Karpas-422 (cell line): ENCODE data around the gene SLC25A21. TPM values are rescaled to one million over a fixed set of nuclear protein-coding genes. Genes with fewer than 3 reads are reported as not detected.
A peak's percentile ranks its signal among the peaks of the same experiment; 100 is the strongest.
"Not testable (repeated sequence)": the region's sequence is repeated elsewhere in the genome, so short reads cannot be mapped to it uniquely, and the experiment has no call there.

Source experiments
- DNase-seq: peaks from one replicate; pipeline ENCODE4 v3.0.0-alpha.2; 2015
- H2AFZ ChIP-seq: fragments of 200-600 bp; sonication (generic); 2 replicates; pipeline ENCODE4 v1.6.1; 2014; ENCODE audit warnings: antibody characterized with exemption, low read length, mixed read lengths
- H3K27ac ChIP-seq: fragments of 200-600 bp; sonication (generic); 2 replicates; pipeline ENCODE4 v1.5.1; 2014; ENCODE audit warnings: mild to moderate bottlenecking, low read length, moderate library complexity
- H3K27me3 ChIP-seq: fragments of 200-600 bp; sonication (generic); 2 replicates; pipeline ENCODE4 v1.6.1; 2014; ENCODE audit warnings: low read length, mixed read lengths
- H3K36me3 ChIP-seq: fragments of 200-600 bp; sonication (generic); 2 replicates; pipeline ENCODE4 v1.6.1; 2014; ENCODE audit warnings: low read length, mixed read lengths; ENCODE audit not compliant: insufficient read depth
- H3K4me1 ChIP-seq: fragments of 200-600 bp; sonication (generic); 2 replicates; pipeline ENCODE4 v1.6.1; 2014; ENCODE audit warnings: mild to moderate bottlenecking, low read length, mixed read lengths
- H3K4me2 ChIP-seq: fragments of 200-600 bp; sonication (generic); 2 replicates; pipeline ENCODE4 v1.6.1; 2014; ENCODE audit warnings: low read length, low read depth, mild to moderate bottlenecking; ENCODE audit not compliant: poor library complexity, severe bottlenecking
- H3K4me3 ChIP-seq: fragments of 200-600 bp; sonication (generic); 2 replicates; pipeline ENCODE4 v1.5.1; 2014; ENCODE audit warnings: mild to moderate bottlenecking, antibody characterized with exemption, low read length, mixed read lengths
- H3K79me2 ChIP-seq: fragments of 200-600 bp; sonication (generic); 2 replicates; pipeline ENCODE4 v1.6.1; 2014; ENCODE audit warnings: mild to moderate bottlenecking, low read length, mixed read lengths
- H3K9ac ChIP-seq: fragments of 200-600 bp; sonication (generic); 2 replicates; pipeline ENCODE4 v1.6.0; 2014; ENCODE audit warnings: low read length
- H3K9me2 ChIP-seq: fragments of 200-600 bp; sonication (generic), shearing (Covaris generic); replicated peaks from 2 replicates; pipeline ENCODE4 v1.6.0; 2014; ENCODE audit warnings: mild to moderate bottlenecking, low read length, moderate library complexity; ENCODE audit not compliant: insufficient read depth
- H3K9me3 ChIP-seq: fragments of 300-700, 200-600 bp; sonication (generic); 2 replicates; pipeline ENCODE4 v1.6.1; 2014; ENCODE audit warnings: low read length, mixed read lengths
- H4K20me1 ChIP-seq: fragments of 200-600 bp; sonication (generic); 2 replicates; pipeline ENCODE4 v1.6.1; 2014; ENCODE audit warnings: mild to moderate bottlenecking, antibody characterized with exemption, low read length, low read depth; ENCODE audit not compliant: insufficient read depth
- total RNA-seq: library from RNA; depleted of rRNA; stranded (reverse); fragments of >200 nt; shearing (Covaris generic); gene quantifications from 2 replicates; pipeline ENCODE4 v1.2.3, GENCODE V29; 2014; ENCODE audit warnings: low replicate concordance

Gene SLC25A21
- total RNA-seq, 1 experiment from 2014 or later = 1.5 TPM

- no peak for DNase-seq
- Histone ChIP-seq H3K4me2 (no peak overlapping the region), H4K20me1 (no peaks in the 10 kb centered on the region), H3K79me2 (no peaks in the 10 kb centered on the region), H3K9me2 (no peaks in the 10 kb centered on the region), H3K9ac (no peak overlapping the region), H3K9me3 (no peaks in the 10 kb centered on the region), H3K27ac (no peak overlapping the region), H3K36me3 (no peaks in the 10 kb centered on the region), H3K4me1 (peaks cover 14% of the 10 kb centered on the region), H3K4me3 (no peak overlapping the region), H3K27me3 (no peaks in the 10 kb centered on the region), H2AFZ (peak overlapping the region; percentile 51)
These were observed 83.8 kb downstream of the SLC25A21 start for GRCh38 chr14:37088356-37089215.

- no peak for DNase-seq
- no peak overlapping the region for H3K9ac ChIP-seq
- H2AFZ ChIP-seq = no peak overlapping the region
- H3K4me3 ChIP-seq = no peak overlapping the region
- peaks cover 14% of the 10 kb centered on the region for H3K4me1 ChIP-seq
- H3K9me3 ChIP-seq = no peaks in the 10 kb centered on the region
- H3K27me3 ChIP-seq = no peaks in the 10 kb centered on the region
- no peak overlapping the region for H3K4me2 ChIP-seq
- H3K36me3 ChIP-seq = no peaks in the 10 kb centered on the region
- no peaks in the 10 kb centered on the region for H3K79me2 ChIP-seq
- H4K20me1 ChIP-seq = no peaks in the 10 kb centered on the region
- no peak overlapping the region for H3K27ac ChIP-seq
- no peaks in the 10 kb centered on the region for H3K9me2 ChIP-seq
These were observed 84.9 kb downstream of the SLC25A21 start for GRCh38 chr14:37087520-37087919.

GRCh38 chr14:37083599-37083998 lies 88.8 kb downstream of the SLC25A21 start:
- Histone ChIP-seq H3K9me3 (no peaks in the 10 kb centered on the region), H3K9ac (no peak overlapping the region), H3K4me1 (peaks cover under 1% of the 10 kb centered on the region; the same call in 1 of the 2 replicates), H3K36me3 (no peaks in the 10 kb centered on the region), H4K20me1 (no peaks in the 10 kb centered on the region), H3K4me3 (no peak overlapping the region), H3K79me2 (no peaks in the 10 kb centered on the region), H3K4me2 (no peak overlapping the region), H3K27ac (no peak overlapping the region), H3K9me2 (no peaks in the 10 kb centered on the region), H3K27me3 (no peaks in the 10 kb centered on the region), H2AFZ (no peak overlapping the region)
- no peak for DNase-seq

- Histone ChIP-seq H3K4me1 (no peaks in the 10 kb centered on the region), H3K27ac (no peak overlapping the region), H3K4me3 (no peak overlapping the region), H3K27me3 (no peaks in the 10 kb centered on the region), H3K79me2 (no peaks in the 10 kb centered on the region), H3K9ac (no peak overlapping the region), H4K20me1 (no peaks in the 10 kb centered on the region), H3K9me3 (no peaks in the 10 kb centered on the region), H3K4me2 (no peak overlapping the region), H2AFZ (no peak overlapping the region), H3K36me3 (no peaks in the 10 kb centered on the region), H3K9me2 (no peaks in the 10 kb centered on the region)
- no peak for DNase-seq
These were observed 90.0 kb downstream of the SLC25A21 start for GRCh38 chr14:37082449-37082848.

- H4K20me1 ChIP-seq = no peaks in the 10 kb centered on the region
- no peaks in the 10 kb centered on the region for H3K9me2 ChIP-seq
- no peak for DNase-seq
- no peaks in the 10 kb centered on the region for H3K79me2 ChIP-seq
- H3K9ac ChIP-seq = no peak overlapping the region
- H2AFZ ChIP-seq = no peak overlapping the region
- no peaks in the 10 kb centered on the region for H3K9me3 ChIP-seq
- H3K4me1 ChIP-seq = no peaks in the 10 kb centered on the region
- H3K4me3 ChIP-seq = no peak overlapping the region
- H3K4me2 ChIP-seq = no peak overlapping the region
- no peaks in the 10 kb centered on the region for H3K27me3 ChIP-seq
- no peak overlapping the region for H3K27ac ChIP-seq
- no peaks in the 10 kb centered on the region for H3K36me3 ChIP-seq
These were observed 90.5 kb downstream of the SLC25A21 start for GRCh38 chr14:37081856-37082255.

- no peaks in the 10 kb centered on the region for H3K4me1 ChIP-seq
- H3K9ac ChIP-seq = no peak overlapping the region
- no peaks in the 10 kb centered on the region for H3K79me2 ChIP-seq
- no peak overlapping the region for H2AFZ ChIP-seq
- no peak for DNase-seq
- H3K4me3 ChIP-seq = no peak overlapping the region
- H3K36me3 ChIP-seq = no peaks in the 10 kb centered on the region
- H3K9me3 ChIP-seq = no peaks in the 10 kb centered on the region
- H3K4me2 ChIP-seq = no peak overlapping the region
- no peak overlapping the region for H3K27ac ChIP-seq
- H3K27me3 ChIP-seq = no peaks in the 10 kb centered on the region
- H4K20me1 ChIP-seq = no peaks in the 10 kb centered on the region
- no peaks in the 10 kb centered on the region for H3K9me2 ChIP-seq
These were observed 91.2 kb downstream of the SLC25A21 start for GRCh38 chr14:37081218-37081617.

- Histone ChIP-seq H3K9ac (no peak overlapping the region), H3K9me3 (no peaks in the 10 kb centered on the region), H3K36me3 (no peaks in the 10 kb centered on the region), H3K9me2 (no peaks in the 10 kb centered on the region), H3K27ac (no peak overlapping the region), H3K4me3 (no peak overlapping the region), H4K20me1 (no peaks in the 10 kb centered on the region), H3K79me2 (no peaks in the 10 kb centered on the region), H3K4me1 (no peaks in the 10 kb centered on the region), H2AFZ (no peak overlapping the region), H3K4me2 (no peak overlapping the region), H3K27me3 (no peaks in the 10 kb centered on the region)
- no peak for DNase-seq
These were observed 94.3 kb downstream of the SLC25A21 start for GRCh38 chr14:37078131-37078530.

- H3K9me2 ChIP-seq, H3K9me3 ChIP-seq, H3K4me1 ChIP-seq, H3K4me2 ChIP-seq, DNase-seq, H3K4me3 ChIP-seq, H3K9ac ChIP-seq, H3K36me3 ChIP-seq, H4K20me1 ChIP-seq, H3K79me2 ChIP-seq, H3K27ac ChIP-seq, H3K27me3 ChIP-seq, H2AFZ ChIP-seq: not testable (repeated sequence)
These were observed 98.1 kb downstream of the SLC25A21 start for GRCh38 chr14:37074320-37074719.
